Myocyte (in vitro differentiated cells): ENCODE measurements around the gene TRPM3. TPM values are rescaled to one million over a fixed set of nuclear protein-coding genes. Genes with fewer than 3 reads are reported as not detected.

Experiments
- DNase-seq: peaks from one replicate; pipeline ENCODE4 v3.0.0-alpha.2; 2012; ENCODE audit warnings: low read depth
- total RNA-seq: library from RNA; depleted of rRNA; stranded (reverse); fragments of >200 nt; gene quantifications from 2 replicates; pipeline ENCODE4 v1.2.3, GENCODE V29; 2014

TRPM3 gene
- total RNA-seq, 1 donor from 2014 or later, result 0.45 TPM

DNA sequence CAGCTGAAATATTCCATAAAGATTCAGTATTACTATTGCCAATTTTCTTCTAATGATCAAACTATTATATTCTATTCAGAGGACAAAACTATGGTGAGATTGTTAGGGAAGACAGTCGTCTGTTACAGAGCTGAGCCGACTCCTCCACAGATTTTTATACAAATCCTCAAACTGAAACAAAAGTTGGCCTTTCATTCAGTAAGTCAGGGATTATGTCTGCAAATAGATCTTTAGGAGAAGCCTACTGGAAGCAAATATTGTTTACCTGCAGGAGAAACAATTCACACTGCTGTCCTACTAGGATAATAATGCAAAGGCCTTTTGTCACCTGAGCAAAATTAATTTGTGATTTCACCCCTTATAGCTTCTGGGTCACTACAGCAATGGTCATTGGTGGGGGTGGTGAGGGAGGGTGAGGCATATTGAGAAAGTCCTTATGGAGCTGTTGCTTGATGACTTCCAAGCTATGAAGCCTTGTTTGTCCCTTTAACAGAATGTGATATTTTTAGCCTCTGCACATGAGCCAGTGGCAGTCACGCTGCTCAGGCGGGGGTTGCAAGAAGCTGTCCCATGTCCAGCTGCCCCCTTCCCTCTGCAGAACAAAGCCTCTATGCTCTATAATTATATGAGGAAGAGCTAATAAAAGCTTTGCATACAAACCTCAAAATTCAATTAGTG lies 506.5 kb downstream of the TRPM3 start:
- peak; percentile 80 for DNase-seq

DNA sequence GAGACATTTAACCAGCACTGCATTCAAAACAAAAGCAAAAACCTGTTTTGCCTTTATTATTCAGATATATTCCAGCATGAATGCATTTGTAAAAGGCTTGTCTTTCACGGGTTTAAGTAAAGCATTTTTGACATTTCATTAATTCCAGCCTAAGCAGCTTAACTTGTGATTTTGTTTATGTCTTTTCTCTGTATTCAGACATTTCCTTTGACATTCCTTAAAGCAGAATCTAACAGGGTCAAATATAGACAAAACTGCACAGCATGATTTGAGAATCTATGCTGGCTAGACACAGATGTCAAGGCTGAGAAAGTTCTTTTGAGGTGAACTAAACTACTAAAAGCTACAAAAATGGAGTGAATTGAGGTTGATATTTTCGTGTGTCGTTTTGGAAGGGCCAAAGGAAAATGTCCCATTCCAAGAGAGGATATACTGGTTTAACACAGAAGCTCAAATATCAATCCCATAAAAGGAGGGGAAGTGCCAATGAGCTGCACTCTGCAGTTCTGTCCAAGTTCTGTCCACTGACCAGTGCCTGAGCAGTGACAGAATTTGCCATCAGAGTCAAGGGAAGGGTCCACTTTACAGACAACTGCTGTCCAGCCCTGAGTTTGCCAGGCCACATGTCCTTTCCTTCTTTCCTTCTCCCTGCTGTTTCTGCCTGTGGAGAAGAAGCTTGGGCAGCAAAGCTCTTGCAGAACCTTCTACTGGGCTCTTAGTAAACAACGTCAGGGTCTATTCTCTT lies 508.2 kb downstream of the TRPM3 start:
- peak; percentile 24 for DNase-seq

- DNase-seq, result no peak
Measured at GRCh38 chr9:70610287-70610644, 511.2 kb downstream of the TRPM3 start.

DNA sequence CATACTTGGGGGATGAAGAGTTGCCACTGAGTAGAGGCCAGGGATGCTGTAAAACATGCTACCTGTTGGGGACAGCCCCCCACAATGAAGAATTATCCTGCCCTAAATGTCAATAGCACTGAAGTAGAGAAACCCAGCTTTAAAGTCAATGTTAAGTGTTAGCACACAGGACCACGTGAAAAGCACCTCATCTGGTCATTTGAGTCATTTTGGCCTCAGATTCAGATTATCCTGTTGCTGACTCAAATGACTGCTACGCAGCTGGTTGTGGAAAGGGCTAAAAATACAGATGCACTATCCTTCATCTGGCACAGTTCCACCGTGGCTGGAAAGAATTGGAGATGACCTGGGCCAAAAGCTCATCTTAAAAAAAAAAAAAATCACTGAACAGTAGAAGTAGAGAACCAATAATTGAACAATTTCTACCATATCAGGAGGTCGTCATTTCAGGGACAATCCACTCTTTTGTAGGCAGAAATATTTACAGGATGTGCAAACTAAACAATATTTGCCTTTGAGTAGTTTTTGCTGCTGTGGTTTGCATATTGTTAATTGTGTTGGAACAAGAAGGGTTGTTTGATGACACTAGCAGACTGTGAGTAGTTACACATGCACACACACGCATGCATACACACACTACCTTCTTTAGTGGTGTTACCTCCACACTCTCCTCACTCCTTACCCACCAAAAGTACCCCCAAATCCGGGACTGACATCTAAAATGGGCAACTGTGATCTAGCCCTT lies 511.7 kb downstream of the TRPM3 start:
- peak; percentile 97 for DNase-seq

DNA sequence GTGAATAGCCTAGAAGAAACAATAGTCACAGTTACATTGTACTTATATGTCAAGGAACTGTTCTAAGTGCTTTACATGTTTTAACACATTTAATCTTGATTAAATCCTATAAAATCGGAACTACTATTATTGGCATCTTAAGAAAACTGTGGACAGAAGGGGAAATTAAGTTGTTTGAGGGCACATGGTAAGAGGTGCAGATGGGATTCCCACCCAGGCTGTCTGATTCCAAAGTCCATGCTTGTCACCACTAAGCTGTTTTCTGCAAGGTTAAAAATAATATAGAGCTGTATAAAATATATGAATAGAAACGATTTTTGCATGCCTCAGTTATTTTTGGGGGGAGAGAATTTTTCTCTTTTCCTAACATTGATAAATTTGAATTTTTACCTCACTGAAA lies 512.4 kb downstream of the TRPM3 start:
- no peak for DNase-seq

GRCh38 chr9:70607926-70608325 lies 513.5 kb downstream of the TRPM3 start:
- no peak for DNase-seq

DNA sequence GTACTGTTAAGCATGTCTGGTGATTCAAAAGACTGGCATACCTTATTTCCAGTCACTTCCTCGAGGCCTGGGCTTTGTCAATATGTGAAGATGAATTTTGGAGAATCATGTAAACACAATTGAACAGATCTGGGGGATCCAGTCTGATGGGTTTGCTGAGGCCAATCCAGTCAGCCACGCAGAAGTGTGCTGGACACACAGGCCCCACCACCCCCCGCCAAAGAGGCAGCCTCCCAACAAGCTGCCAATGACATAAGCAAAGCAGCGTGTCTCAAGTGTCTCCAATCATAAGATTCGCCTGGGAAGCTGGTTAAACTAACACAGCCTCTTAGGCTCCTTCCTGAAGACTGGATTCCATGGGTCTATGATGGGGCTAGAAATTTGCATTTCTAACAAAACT lies 514.1 kb downstream of the TRPM3 start:
- no peak for DNase-seq

- no peak for DNase-seq
Measured at GRCh38 chr9:70603020-70603411, 518.4 kb downstream of the TRPM3 start.

DNA sequence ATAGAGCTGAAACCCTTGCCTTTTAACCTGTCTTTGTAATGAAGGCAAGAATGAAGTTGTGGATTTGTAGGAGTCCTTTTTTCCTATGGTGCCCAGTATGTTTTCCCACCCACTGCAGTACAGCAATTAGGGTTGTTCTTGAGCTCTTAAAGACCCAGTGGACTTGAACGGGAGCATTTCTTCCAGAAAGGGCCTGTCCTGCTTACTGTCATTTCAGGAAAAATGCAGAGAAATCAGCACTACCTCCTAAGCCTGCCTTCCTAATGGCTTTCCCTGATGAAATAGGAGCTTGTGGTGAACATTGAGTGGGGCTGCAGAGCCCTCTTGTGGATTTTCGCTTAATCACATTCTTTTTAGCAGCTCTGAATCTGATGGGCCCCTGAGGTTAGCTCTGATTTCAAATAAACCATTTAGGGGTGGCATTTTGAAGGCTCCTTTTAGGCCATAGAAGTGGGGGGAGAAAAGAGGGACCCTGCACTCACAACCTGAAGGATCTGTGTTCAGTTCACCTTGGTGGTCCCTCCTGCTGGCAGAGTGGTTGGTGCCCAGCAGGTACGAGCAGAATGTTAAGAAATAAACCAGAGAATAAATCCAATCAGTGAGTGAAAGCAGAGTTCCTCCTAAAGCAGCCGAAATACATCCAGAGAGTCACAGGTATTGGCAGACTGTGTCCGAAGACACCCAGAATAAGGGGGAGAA lies 519.0 kb downstream of the TRPM3 start:
- peak; percentile 84 for DNase-seq

DNA sequence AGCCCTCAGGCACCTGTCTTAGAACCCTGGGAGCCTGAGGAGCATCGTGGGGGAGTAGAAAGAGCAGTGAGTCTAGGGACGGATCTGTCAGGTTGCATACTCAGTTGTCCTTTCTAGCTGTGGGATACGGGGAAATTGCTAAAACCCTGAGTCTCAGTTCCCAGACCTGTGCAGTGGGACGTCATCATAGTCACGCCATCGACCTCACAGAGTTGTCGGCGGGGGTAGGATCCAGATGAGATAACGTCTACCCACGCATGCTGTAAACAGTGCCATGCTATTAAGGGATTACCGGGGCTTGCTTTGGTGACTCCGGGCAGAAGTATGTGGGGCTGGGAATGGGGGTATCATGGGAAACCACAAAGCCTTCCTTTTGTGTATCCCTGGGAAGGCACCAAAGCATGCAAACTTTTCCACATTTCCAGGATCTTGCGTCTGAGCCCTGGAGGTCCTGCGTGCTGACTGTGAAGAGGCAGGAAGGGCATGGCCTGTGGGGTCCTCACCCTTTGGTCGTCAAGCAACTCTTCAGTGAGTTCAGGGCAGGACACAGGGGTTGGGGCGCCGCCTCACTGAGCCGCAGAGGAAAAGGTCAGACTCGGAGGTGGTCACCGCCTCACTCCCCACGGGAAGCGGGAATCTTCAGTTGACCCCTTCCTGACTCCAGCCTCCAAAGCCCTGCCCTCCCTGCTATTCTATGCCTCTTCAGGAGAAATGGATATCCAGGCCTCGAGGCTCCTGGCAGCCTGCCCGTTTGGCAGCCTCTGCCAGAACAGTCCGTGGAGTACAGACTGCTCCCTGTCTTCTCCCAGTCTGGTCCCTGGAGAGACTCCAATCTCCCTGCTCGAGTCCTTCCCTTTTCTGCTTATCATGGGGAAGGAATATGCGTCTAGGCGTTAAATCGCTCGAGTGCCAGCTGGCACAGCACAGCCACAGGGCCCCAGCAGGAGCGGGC lies 520.1 kb downstream of the TRPM3 start:
- DNase-seq, result peak; percentile 98

GRCh38 chr9:70600506-70600905 lies 520.9 kb downstream of the TRPM3 start:
- DNase-seq, result peak; percentile 86

DNA sequence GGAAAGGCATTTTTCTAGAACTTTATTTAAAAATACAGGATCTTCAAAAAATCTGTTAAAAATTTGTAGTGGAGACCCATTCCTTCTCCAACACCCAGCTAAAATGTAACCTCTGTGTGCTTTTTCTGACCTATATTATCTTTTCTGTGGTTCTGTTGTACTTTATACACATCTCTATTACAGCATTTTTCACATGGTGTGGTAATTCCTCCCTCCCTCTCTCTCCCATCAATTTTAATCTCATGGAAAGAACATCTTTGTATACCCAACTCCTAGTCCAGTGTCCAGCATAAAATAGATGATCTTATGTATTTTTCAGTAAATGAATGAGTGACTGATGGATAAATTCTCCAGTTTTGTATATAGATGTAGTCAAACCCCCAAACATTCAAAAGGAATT lies 523.5 kb downstream of the TRPM3 start:
- DNase-seq, result no peak

DNA sequence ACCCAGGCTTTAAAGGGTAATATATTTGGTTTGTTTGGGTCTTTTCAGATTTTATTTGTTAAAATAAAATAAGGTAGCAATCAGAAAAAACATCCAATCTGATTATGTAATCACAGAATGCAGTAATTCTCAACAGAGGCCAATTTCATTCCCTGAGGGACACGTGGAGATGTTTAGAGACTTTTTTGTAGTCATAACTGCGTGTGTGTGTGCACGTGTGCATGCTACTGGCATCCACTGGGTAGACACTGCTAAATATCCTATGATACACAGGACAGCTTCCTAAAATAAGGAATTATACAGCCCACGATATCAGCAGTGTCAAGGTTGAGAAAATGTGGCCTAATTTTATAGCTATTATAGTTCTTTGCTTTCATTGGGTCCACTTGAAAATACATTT lies 526.2 kb downstream of the TRPM3 start:
- DNase-seq, result no peak

DNA sequence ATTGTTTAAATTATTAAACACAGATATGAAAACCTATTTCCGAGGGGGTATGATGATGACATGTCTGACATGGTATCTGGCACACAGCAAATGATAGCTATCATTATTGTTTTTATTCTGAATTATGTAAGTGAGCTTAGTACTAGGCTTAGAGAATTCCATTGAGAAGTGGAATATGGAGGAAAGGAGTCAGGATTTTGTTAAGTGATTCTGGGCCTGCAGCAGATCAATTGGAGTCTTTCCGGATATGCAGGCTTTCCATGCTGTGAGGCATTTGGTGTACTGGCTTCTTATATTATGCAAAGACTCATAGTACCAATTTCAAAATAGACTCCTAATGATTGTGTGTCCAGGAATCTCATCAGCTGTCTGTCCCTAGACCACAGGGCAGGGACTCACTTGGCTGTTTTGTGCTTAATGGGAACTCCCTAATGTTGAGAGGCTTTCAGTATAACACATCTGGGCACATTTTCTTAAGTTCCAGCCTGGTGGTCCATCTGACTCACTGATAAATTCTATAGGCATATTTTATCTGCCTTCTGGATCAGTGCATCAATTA lies 527.0 kb downstream of the TRPM3 start:
- peak; percentile 87 for DNase-seq

DNA sequence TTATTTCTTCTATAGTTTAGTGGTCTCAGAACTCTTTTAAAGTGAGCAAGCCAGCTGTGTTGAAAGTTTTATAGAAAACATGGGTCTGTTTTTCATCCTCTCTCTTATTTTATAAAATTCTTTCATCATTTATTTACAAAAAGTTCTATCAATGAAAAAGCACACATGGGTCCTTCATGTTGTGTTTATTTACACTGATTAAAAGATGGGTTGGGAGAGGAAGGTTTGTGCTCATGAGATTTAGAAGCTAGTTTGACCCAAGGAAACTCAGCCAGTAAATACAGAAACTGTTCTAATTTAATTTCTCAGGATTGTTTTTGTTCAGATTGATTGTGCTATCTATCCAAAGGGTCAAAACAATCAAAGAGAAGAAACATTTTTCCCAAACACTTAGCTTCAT lies 528.2 kb downstream of the TRPM3 start:
- DNase-seq, result no peak

- DNase-seq, result no peak
Measured at GRCh38 chr9:70590315-70590677, 531.1 kb downstream of the TRPM3 start.

DNA sequence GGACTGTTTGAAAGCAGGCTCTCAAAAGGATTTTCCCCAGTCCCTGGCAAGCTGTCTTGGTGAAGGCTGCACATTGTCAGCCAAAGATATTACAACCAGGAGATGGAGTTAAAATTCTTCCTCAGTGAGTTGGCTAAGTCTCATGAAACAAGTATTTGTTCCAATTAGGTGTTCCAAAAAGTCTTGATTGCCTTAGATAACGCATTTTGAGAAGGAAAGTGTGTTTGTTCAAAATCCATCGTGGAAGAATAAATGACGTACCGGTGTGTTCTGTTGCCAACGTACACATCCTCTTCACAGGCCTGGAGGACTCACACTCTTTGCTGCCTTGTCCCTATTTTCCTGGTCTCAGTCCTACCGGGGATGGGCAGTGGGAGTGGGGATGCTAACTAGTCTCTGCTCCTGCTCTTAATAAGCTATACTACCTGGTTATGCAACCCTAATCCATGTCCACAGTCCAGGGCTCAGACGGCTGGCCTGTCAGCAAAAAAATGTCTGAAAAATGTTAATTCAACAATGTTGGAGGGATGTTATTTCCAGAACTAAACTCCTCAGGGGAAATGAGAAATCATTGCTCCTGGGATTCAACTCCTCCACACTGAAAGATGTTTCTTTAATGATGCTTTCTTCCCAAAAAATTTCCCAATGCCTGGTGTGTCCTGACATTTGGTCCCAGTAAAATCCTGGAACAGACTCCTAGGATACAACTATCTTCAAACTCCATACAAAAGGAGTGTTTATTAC lies 531.7 kb downstream of the TRPM3 start:
- no peak for DNase-seq

DNA sequence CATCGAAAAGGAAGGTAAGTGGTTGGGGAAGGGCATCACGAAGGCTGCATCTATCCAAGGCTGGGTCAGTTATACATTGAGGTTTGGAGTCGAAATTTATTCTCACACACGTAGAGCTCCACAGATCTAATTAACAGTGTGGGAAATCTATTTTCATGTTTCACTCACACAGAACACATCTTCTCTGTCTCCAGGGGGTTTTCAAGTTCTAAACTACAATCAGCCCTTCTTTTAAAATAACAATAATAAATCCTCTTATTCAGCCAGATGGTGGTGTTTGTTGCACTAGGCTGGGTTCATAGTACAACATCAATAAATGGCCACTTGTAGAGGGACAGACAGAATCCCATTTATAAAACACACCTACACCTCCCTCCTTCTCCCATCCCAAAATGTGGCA lies 532.4 kb downstream of the TRPM3 start:
- DNase-seq, result no peak

GRCh38 chr9:70588381-70588780 lies 533.0 kb downstream of the TRPM3 start:
- no peak for DNase-seq

DNA sequence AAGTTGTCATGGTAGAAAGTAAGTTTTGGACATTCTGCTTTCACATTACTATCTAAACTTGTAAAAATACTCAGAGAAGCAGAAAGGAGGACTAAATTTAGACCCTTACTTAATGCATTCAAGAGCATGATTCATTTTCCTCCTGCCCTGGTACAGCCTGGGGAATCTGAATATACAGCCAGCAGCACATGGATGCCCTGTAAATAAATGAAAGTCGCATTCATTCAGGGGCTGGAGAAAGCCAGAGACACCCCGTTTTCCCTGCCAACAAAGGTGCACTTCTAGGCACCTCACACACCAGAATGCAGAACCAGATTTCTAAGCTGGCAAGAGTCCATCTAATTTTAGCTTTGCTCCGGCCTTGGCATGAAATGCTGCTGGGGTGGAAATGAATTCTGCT lies 534.2 kb downstream of the TRPM3 start:
- peak; percentile 80 for DNase-seq
